SK-N-MC (cell line): ENCODE data around the gene DSCAM.

Source experiments
- EZH2 ChIP-seq: fragments of 200-600 bp; sonication (generic); IDR thresholded peaks from one replicate; pipeline ENCODE4 v1.6.1; 2017; ENCODE audit warnings: antibody characterized with exemption
- FOXP2 ChIP-seq: optimal IDR thresholded peaks from 2 replicates; pipeline ENCODE3; 2011; ENCODE audit warnings: mild to moderate bottlenecking, moderate library complexity; ENCODE audit not compliant: insufficient read depth; ENCODE audit errors: extremely low read length, control extremely low read depth
- POLR2AphosphoS5 ChIP-seq: IDR thresholded peaks from 2 replicates; pipeline ENCODE4 v1.6.1; 2012; ENCODE audit warnings: mild to moderate bottlenecking, low read depth, low read length, borderline replicate concordance

DNA sequence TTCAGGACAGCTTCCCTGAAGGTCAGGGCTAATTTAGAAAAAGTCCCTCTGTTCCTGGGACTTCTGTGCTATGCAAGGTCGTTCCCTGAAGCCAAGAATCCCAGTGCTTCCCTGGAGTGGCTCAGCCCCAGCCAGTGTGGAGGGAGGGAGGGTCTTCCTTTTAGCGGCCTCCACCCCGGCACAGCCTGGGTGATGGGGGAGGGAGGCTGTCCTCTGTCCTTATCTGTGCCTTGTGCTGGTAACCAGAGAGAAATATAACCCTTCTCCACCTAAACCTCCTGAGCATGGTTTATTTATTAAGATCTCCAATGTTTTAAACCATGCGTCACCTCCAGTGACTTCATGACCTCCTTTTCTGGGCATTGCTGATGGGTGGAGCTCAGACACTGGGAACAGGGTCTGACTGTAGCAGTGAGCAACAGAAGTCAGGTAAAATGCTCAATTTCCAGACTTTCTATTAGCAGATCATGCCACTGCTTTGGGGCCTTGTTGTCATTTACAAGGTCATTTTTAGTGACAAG lies 157.1 kb downstream of the DSCAM start:
- no peak for TF ChIP-seq POLR2AphosphoS5
- TF ChIP-seq EZH2, result no peak
- TF ChIP-seq FOXP2, result no peak
